HCT116 (cell line): ENCODE measurements around the gene DUSP16.

Experiments used
- CTCF ChIP-seq, 3 experiments: fragments of 200-600 bp in 1 of 3; sonication (generic) in 1 of 3; IDR thresholded peaks in 2 of 3; conservative IDR thresholded peaks in 1 of 3; 2 replicates each; pipeline ENCODE4 v1.5.1; 2012 to 2017; ENCODE audit warnings: low read depth in 2 of 3, low read length in 2 of 3, antibody characterized with exemption in 1 of 3, borderline replicate concordance in 1 of 3, control low read depth in 1 of 3, mild to moderate bottlenecking in 1 of 3, mixed read lengths in 1 of 3, mixed run types in 1 of 3, moderate library complexity in 1 of 3; ENCODE audit not compliant: insufficient read depth in 1 of 3
- EGR1 ChIP-seq: IDR thresholded peaks from 2 replicates; pipeline ENCODE4 v1.6.1; 2012; ENCODE audit warnings: low read depth
- EZH2 ChIP-seq: fragments of 200-600 bp; sonication (generic); IDR thresholded peaks from 2 replicates; pipeline ENCODE4 v1.6.1; 2017; ENCODE audit warnings: antibody characterized with exemption, mixed run types
- FOSL1 ChIP-seq: IDR thresholded peaks from 2 replicates; pipeline ENCODE4 v1.6.1; 2012; ENCODE audit warnings: low read depth
- JUND ChIP-seq: IDR thresholded peaks from 2 replicates; pipeline ENCODE4 v1.6.1; 2012
- POLR2A ChIP-seq: IDR thresholded peaks from 2 replicates; pipeline ENCODE4 v1.7.0; 2011; ENCODE audit warnings: borderline replicate concordance; ENCODE audit not compliant: insufficient read depth, insufficient read length; ENCODE audit errors: extremely low read depth
- POLR2AphosphoS5 ChIP-seq: IDR thresholded peaks from 2 replicates; pipeline ENCODE4 v1.6.1; 2011; ENCODE audit warnings: mild to moderate bottlenecking, low read depth, low read length, moderate library complexity
- RAD21 ChIP-seq: IDR thresholded peaks from 2 replicates; pipeline ENCODE4 v1.6.1; 2012; ENCODE audit warnings: low read depth, mild to moderate bottlenecking
- REST ChIP-seq: IDR thresholded peaks from 2 replicates; pipeline ENCODE4 v1.6.1; 2012; ENCODE audit warnings: low read depth
- SIN3A ChIP-seq: IDR thresholded peaks from 2 replicates; pipeline ENCODE4 v1.6.1; 2012; ENCODE audit warnings: low read depth
- SRF ChIP-seq: IDR thresholded peaks from 2 replicates; pipeline ENCODE4 v1.6.1; 2012; ENCODE audit warnings: low read depth
- TCF7L2 ChIP-seq: IDR thresholded peaks from 2 replicates; pipeline ENCODE4 v1.7.0; 2011; ENCODE audit warnings: borderline replicate concordance, inconsistent platforms; ENCODE audit not compliant: insufficient read depth, insufficient read length; ENCODE audit errors: extremely low read depth
- TF ChIP-seq, protein P1 (sequence below): IDR thresholded peaks from 2 replicates; pipeline ENCODE4 v1.6.1; 2011; ENCODE audit warnings: mild to moderate bottlenecking, low read length, moderate library complexity; ENCODE audit not compliant: insufficient replicate concordance; ENCODE audit errors: extremely low read depth

DNA sequence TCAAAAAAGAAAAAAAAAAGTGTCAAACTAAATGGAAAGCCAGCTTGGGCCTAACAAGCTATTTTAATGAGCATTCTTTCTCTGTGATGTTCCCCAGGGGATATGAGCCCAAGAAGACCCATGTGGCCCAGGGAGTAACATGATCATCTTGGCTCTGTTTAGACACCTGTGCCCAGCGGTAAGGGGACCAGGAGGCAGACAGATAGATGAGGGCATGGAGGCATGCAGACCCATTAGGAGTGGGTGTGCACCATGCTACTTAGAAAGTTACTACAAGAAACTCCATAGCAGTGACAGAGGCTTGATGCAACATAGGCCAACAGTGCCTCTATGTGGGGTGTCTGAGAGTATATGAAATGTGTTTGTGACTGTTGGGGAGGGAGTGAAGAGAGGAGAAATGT, 45.9 kb upstream of the DUSP16 start:
- TF ChIP-seq CTCF (IDR thresholded peaks at IDR 0.05 in 2 of 3, conservative IDR thresholded peaks at IDR 0.05 in 1 of 3; ENCODE audit: borderline replicate concordance in 1 of 3, insufficient read depth in 1 of 3, low read depth in 2 of 3, low read length in 2 of 3) (no peak), REST (no peak), EGR1 (no peak), POLR2AphosphoS5 (no peak), TCF7L2 (no peak), FOSL1 (no peak), EZH2 (no peak), RAD21 (peak; percentile 57), JUND (no peak), POLR2A (no peak), SIN3A (no peak), SRF (no peak)
- TF ChIP-seq, protein P1, sequence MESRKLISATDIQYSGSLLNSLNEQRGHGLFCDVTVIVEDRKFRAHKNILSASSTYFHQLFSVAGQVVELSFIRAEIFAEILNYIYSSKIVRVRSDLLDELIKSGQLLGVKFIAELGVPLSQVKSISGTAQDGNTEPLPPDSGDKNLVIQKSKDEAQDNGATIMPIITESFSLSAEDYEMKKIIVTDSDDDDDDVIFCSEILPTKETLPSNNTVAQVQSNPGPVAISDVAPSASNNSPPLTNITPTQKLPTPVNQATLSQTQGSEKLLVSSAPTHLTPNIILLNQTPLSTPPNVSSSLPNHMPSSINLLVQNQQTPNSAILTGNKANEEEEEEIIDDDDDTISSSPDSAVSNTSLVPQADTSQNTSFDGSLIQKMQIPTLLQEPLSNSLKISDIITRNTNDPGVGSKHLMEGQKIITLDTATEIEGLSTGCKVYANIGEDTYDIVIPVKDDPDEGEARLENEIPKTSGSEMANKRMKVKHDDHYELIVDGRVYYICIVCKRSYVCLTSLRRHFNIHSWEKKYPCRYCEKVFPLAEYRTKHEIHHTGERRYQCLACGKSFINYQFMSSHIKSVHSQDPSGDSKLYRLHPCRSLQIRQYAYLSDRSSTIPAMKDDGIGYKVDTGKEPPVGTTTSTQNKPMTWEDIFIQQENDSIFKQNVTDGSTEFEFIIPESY, result no peak
